GM06990 (cell line): ENCODE measurements around the gene BTAF1.

Source experiments
- DNase-seq: peaks from one replicate; pipeline ENCODE4 v3.0.0-alpha.2; 2011; ENCODE audit not compliant: insufficient read length; ENCODE audit errors: extremely low read depth
- H3K27me3 ChIP-seq: replicated peaks from 2 replicates; pipeline ENCODE4 v1.6.0; 2011; ENCODE audit warnings: low read length; ENCODE audit not compliant: control insufficient read depth, insufficient read depth
- H3K36me3 ChIP-seq: 2 replicates; pipeline ENCODE4 v1.5.1; 2011; ENCODE audit warnings: low read length; ENCODE audit not compliant: control insufficient read depth, insufficient read depth
- H3K4me3 ChIP-seq: replicated peaks from 2 replicates; pipeline ENCODE4 v1.5.1; 2011; ENCODE audit warnings: low read depth, mild to moderate bottlenecking, control low read depth, low read length
- CTCF ChIP-seq: IDR thresholded peaks from 2 replicates; pipeline ENCODE4 v1.5.1; 2011; ENCODE audit warnings: low read length, control low read depth, mild to moderate bottlenecking, inconsistent platforms; ENCODE audit not compliant: insufficient read depth, poor library complexity, severe bottlenecking

Gene BTAF1

GRCh38 chr10:91883549-91884444 lies 39.8 kb upstream of the BTAF1 start:
- no peak for TF ChIP-seq CTCF
- Histone ChIP-seq H3K36me3 (no peaks in the 10 kb centered on the region), H3K27me3 (no peaks in the 10 kb centered on the region; the same call in none of the 2 replicates), H3K4me3 (no peak overlapping the region)
- DNase-seq, result no peak

GRCh38 chr10:91884536-91884935 lies 39.0 kb upstream of the BTAF1 start:
- TF ChIP-seq CTCF, result no peak
- Histone ChIP-seq H3K36me3 (no peaks in the 10 kb centered on the region), H3K27me3 (no peaks in the 10 kb centered on the region; the same call in none of the 2 replicates), H3K4me3 (no peak overlapping the region)
- DNase-seq, result no peak

GRCh38 chr10:91885362-91886079 lies 38.0 kb upstream of the BTAF1 start:
- no peaks in the 10 kb centered on the region for H3K36me3 ChIP-seq
- TF ChIP-seq CTCF, result no peak
- no peak overlapping the region for H3K4me3 ChIP-seq
- no peak for DNase-seq
- no peaks in the 10 kb centered on the region; the same call in none of the 2 replicates for H3K27me3 ChIP-seq

- no peak for DNase-seq
- H3K27me3 ChIP-seq, result no peaks in the 10 kb centered on the region; the same call in 1 of the 2 replicates
- TF ChIP-seq CTCF, result no peak
- no peak overlapping the region for H3K4me3 ChIP-seq
- no peaks in the 10 kb centered on the region for H3K36me3 ChIP-seq
Observed at GRCh38 chr10:91886954-91887271, 36.7 kb upstream of the BTAF1 start.

- peak; percentile 22 for DNase-seq
- Histone ChIP-seq H3K27me3 (no peaks in the 10 kb centered on the region; the same call in 1 of the 2 replicates), H3K36me3 (no peaks in the 10 kb centered on the region), H3K4me3 (peak overlapping the region; percentile 47)
- TF ChIP-seq CTCF, result no peak
Observed at GRCh38 chr10:91887272-91888076, 36.1 kb upstream of the BTAF1 start.
